BJ (cell line): ENCODE measurements around the gene MGA. TPM values are rescaled to one million over a fixed set of nuclear protein-coding genes. Genes with fewer than 3 reads are reported as not detected.

Experiments used
- CTCF ChIA-PET: fragments of 350-600 bp; formaldehyde crosslinking; extraction: SDS; loops from one replicate; lab custom pipeline; 2021; ENCODE audit warnings: antibody characterized with exemption, inconsistent platforms; lab: Yijun Ruan, JAX
- POLR2A ChIA-PET: fragments of 300-600 bp; sonication (Branson Sonifier 250); formaldehyde crosslinking; extraction: SDS; loops from one replicate; lab custom pipeline; 2021; ENCODE audit warnings: antibody characterized with exemption; lab: Charles Lee
- DNase-seq: peaks from one replicate; pipeline ENCODE4 v3.0.0-alpha.2; 2011; ENCODE audit warnings: low read depth
- H3K27me3 ChIP-seq: 2 replicates; pipeline ENCODE4 v1.6.0; 2011; ENCODE audit warnings: low read length; ENCODE audit not compliant: control insufficient read depth, insufficient read depth
- H3K36me3 ChIP-seq: 2 replicates; pipeline ENCODE4 v1.5.1; 2011; ENCODE audit warnings: low read length; ENCODE audit not compliant: control insufficient read depth, insufficient read depth
- H3K4me3 ChIP-seq: 2 replicates; pipeline ENCODE4 v1.5.1; 2011; ENCODE audit warnings: low read depth, mild to moderate bottlenecking, control low read depth, low read length
- CTCF ChIP-seq: IDR thresholded peaks from 2 replicates; pipeline ENCODE4 v1.5.1; 2011; ENCODE audit warnings: low read depth, mild to moderate bottlenecking, control low read depth, inconsistent platforms, low read length, moderate library complexity; ENCODE audit not compliant: insufficient read depth
- polyA plus RNA-seq: library from polyadenylated mRNA; depleted of rRNA; stranded (reverse); fragments of >200 nt; gene quantifications from 2 replicates; pipeline ENCODE4 v1.2.3, GENCODE V29; 2011

MGA gene
- polyA plus RNA-seq, 1 experiment = 4.7 TPM

DNA sequence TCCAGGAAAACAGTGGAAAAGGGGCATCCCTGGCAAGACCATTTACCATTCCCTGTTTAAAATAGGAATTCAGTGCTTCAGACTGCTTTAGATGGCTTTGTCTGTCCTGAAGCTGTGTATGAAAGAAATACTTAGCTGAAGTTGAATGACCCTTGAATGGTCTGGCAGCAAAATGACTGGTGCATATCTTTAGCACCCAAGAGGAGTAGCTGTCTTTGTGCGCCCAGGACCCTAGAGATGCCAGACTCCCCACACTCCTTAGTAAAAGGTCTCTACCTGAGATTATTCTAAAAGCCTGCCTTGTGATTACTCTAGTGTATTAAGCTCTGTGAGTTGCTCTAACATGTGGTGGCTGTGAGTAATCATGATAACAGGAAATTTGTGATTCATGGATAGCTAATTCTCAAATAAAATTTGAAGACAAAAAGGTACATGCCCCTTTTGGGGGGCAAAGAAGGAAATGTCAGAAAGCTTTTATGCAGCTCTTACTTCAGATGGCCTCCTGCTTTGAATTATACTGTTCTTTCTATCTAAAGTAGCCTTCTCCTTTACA, 117.3 kb downstream of the MGA start:
- no peak for TF ChIP-seq CTCF
- H3K36me3 ChIP-seq = no peaks in the 10 kb centered on the region
- CTCF ChIA-PET = interaction anchor here (0.9 to 13.2 kb wide), 3 partner anchors 17 to 195 kb away, joined by 3 to 330 read pairs (median 97); partner anchors contain the start of gene EHD4
- no peaks in the 10 kb centered on the region for H3K27me3 ChIP-seq
- POLR2A ChIA-PET = interaction anchor here (0.6 to 0.9 kb wide), 3 partner anchors 19 to 537 kb away, joined by 3 to 8 read pairs (median 4); no protein-coding TSS in a partner anchor
- no peak for DNase-seq
- no peak overlapping the region for H3K4me3 ChIP-seq

GRCh38 chr15:41778521-41778920, 118.3 kb downstream of the MGA start:
- Histone ChIP-seq H3K36me3 (no peaks in the 10 kb centered on the region), H3K4me3 (no peak overlapping the region), H3K27me3 (no peaks in the 10 kb centered on the region)
- ChIA-PET POLR2A (no interaction called here), CTCF (interaction anchor here (11.6 to 13.2 kb wide), 2 partner anchors 16 to 30 kb away, joined by 97 to 330 read pairs; no protein-coding TSS in a partner anchor)
- no peak for TF ChIP-seq CTCF
- no peak for DNase-seq

DNA sequence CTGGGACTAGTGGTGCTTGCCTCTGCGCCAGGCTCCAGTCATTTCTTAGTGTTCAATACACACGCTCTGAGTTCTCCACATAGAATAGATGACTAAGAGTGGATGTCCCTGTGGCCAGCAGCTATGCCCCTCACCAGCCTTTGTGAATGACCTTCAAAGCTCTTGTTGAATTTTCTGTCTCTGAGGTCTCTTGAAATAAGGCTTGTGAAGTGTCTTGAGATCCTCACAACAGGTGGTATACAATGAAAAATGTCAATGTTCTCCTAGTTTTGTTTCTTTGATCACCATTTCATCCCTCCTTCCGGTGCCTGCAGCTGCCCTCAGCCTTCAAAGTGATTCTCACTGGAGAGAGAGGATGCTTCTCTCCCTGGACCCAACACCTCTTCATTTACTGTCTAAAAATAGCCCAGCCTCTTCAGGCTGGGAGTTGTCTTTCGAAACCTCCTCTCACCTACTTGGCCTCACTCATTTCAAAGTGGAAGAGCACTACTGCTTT, 119.5 kb downstream of the MGA start:
- no peak for DNase-seq
- H3K4me3 ChIP-seq = no peak overlapping the region
- ChIA-PET POLR2A (no interaction called here), CTCF (interaction anchor here (11.6 to 13.2 kb wide), 2 partner anchors 15 to 28 kb away, joined by 97 to 330 read pairs; no protein-coding TSS in a partner anchor)
- H3K36me3 ChIP-seq = no peaks in the 10 kb centered on the region
- no peak for TF ChIP-seq CTCF
- H3K27me3 ChIP-seq = no peaks in the 10 kb centered on the region

- no peak overlapping the region for H3K4me3 ChIP-seq
- CTCF ChIA-PET = interaction anchor here (1.4 to 13.2 kb wide), 3 partner anchors 9 to 28 kb away, joined by 6 to 330 read pairs (median 97); no protein-coding TSS in a partner anchor
- no peak for TF ChIP-seq CTCF
- H3K27me3 ChIP-seq = no peaks in the 10 kb centered on the region
- no peaks in the 10 kb centered on the region for H3K36me3 ChIP-seq
- no peak for DNase-seq
- POLR2A ChIA-PET = interaction anchor here (0.6 kb wide), 1 partner anchor 162 kb away, joined by 3 read pairs; no protein-coding TSS in a partner anchor
Observed at GRCh38 chr15:41780266-41780665, 120.1 kb downstream of the MGA start.

DNA sequence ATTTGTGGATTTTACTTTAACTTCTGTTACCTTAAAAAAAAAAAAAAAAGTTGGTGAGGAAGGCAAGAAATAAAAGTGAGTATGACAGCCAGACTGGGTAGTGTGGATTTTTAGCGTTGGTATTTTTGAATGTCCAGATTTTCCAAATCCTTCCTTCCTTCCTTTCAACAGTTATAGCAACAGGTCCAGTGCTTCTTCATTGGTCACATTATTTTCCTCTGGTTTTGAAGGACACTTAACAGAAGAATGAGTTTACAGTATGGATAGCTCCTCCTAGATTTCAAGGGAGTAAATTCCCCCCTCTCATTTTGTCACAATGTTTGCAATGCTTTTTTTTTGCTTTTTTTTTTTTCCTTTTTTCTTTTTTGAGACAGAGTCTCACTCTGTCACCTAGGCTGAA, 120.5 kb downstream of the MGA start:
- no peak for TF ChIP-seq CTCF
- H3K27me3 ChIP-seq = no peaks in the 10 kb centered on the region
- DNase-seq = no peak
- no peaks in the 10 kb centered on the region for H3K36me3 ChIP-seq
- ChIA-PET POLR2A (interaction anchor here (0.6 kb wide), 1 partner anchor 162 kb away, joined by 3 read pairs; no protein-coding TSS in a partner anchor), CTCF (interaction anchor here (0.8 to 13.2 kb wide), 4 partner anchors 8 to 197 kb away, joined by 3 to 330 read pairs (median 52); no protein-coding TSS in a partner anchor)
- H3K4me3 ChIP-seq = no peak overlapping the region
